ENCODE measurements around the gene SMIM20. TPM values are rescaled to one million over a fixed set of nuclear protein-coding genes. Genes with fewer than 3 reads are reported as not detected.

SMIM20 gene
- total and polyA plus RNA-seq, 9 of the 15 experiments (the other 6 are each of a cell fraction or from before 2014, with no cell fraction given) = 25.1 to 51.0 (median 38.9) TPM

DNA sequence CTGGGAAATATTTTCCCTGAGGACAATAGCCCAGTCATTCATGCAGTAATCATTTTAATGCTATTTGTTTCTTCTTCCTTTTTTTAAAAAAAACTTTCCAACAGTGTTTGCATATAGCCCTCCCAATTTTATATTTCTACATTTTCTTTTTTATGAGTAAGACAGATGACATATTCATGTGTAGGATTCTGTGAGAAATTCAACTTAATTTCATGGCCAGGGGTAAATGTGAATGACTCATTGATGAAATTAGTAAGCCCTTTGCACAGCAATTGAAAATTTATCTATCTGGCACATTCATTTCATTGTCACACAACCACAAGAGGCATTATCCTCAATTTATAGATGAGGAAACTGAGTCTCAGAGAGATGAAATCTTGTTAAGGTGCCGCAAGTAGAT is 13.7 kb upstream of the SMIM20 start:
- H4K20me1 ChIP-seq (replicated peaks; ENCODE audit: control insufficient read depth, insufficient read depth, low read length) = 0 out of 2 replicates have a peak, but pooled peaks cover 3% of the 10 kb centered on the region
- H3K4me1 ChIP-seq (replicated peaks in 1 of 2; ENCODE audit: control insufficient read depth in 2 of 2, insufficient read depth in 2 of 2, low read length in 2 of 2) = no peaks in the 10 kb centered on the region
- BruUV-seq (replicated peaks) = no TSS peak
- ChIA-PET CTCF (ENCODE audit: low intra/inter-chr PET ratio) (no interaction called here), POLR2A (no interaction called here)
- FAIRE-seq = no peak
- H3K27me3 ChIP-seq (ENCODE audit: control insufficient read depth in 2 of 2, insufficient read depth in 2 of 2, low read length in 2 of 2) = peaks cover 15 to 34% of the 10 kb centered on the region in 2 experiments
- no peak overlapping the region for H3K27ac ChIP-seq (ENCODE audit: extremely low read depth, low read depth, low read length)
- no peak for TF ChIP-seq ZNF347 (CRISPR knock-in tag; IDR thresholded peaks at IDR 0.05; ENCODE audit: low read depth)
- TF ChIP-seq, protein P1, sequence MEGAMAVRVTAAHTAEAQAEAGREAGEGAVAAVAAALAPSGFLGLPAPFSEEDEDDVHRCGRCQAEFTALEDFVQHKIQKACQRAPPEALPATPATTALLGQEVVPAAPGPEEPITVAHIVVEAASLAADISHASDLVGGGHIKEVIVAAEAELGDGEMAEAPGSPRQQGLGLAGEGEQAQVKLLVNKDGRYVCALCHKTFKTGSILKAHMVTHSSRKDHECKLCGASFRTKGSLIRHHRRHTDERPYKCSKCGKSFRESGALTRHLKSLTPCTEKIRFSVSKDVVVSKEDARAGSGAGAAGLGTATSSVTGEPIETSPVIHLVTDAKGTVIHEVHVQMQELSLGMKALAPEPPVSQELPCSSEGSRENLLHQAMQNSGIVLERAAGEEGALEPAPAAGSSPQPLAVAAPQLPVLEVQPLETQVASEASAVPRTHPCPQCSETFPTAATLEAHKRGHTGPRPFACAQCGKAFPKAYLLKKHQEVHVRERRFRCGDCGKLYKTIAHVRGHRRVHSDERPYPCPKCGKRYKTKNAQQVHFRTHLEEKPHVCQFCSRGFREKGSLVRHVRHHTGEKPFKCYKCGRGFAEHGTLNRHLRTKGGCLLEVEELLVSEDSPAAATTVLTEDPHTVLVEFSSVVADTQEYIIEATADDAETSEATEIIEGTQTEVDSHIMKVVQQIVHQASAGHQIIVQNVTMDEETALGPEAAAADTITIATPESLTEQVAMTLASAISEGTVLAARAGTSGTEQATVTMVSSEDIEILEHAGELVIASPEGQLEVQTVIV (CRISPR knock-in tag; IDR thresholded peaks at IDR 0.05; ENCODE audit: borderline replicate concordance) = no peak
- TF ChIP-seq SMC3 (conservative IDR thresholded peaks at IDR 0.05; ENCODE audit: insufficient read depth, low read depth, low read length) = no peak
- TF ChIP-seq BRD4 (IDR thresholded peaks at IDR 0.05) = no peak
- no peak for TF ChIP-seq KLF16 (IDR thresholded peaks at IDR 0.05)
- no peak for TF ChIP-seq KLF13 (tag; IDR thresholded peaks at IDR 0.05; ENCODE audit: borderline replicate concordance, low read depth)
- TF ChIP-seq CSDE1 (IDR thresholded peaks at IDR 0.05) = no peak
- no peak overlapping the region for H3K4me3 ChIP-seq
- intact Hi-C loops (cut with micrococcal nuclease) = no loop called here
- no peak for DNase-seq (ENCODE audit: extremely low read depth in 1 of 4, low spot score in 3 of 4)
- in situ Hi-C loops (cut with MboI) = no loop called here
- H3K9me3 ChIP-seq (replicated peaks; ENCODE audit: control insufficient read depth, insufficient read depth, low read depth, low read length) = no peaks in the 10 kb centered on the region
- H3K79me2 ChIP-seq (ENCODE audit: control insufficient read depth, insufficient read depth, low read length) = no peaks in the 10 kb centered on the region
- H2AFZ ChIP-seq (ENCODE audit: low read depth, low read length) = no peak overlapping the region
- no peaks in the 10 kb centered on the region for H3K36me3 ChIP-seq (ENCODE audit: control insufficient read depth, insufficient read depth, low read length)
- H3K4me2 ChIP-seq (ENCODE audit: insufficient read depth, low read length) = no peak overlapping the region
- no peaks in the 10 kb centered on the region for H3K9me1 ChIP-seq (ENCODE audit: control insufficient read depth, insufficient read depth, low read length)
- no peak for ATAC-seq
- WGBS (ENCODE audit: insufficient coverage, low coverage, missing lambda C conversion rate) = 6% methylated on average over 1 of the region's 1 CpG
- no peak overlapping the region for H3K9ac ChIP-seq (ENCODE audit: insufficient read depth in 1 of 2, low read depth in 2 of 2, low read length in 2 of 2)
